CD4-positive, alpha-beta memory T cell (primary cell): ENCODE data around the gene STK32C. TPM values are rescaled to one million over a fixed set of nuclear protein-coding genes. Genes with fewer than 3 reads are reported as not detected.

Experiments
- CTCF ChIA-PET: fragments of 350-600 bp; sonication (Branson Sonifier 250); formaldehyde crosslinking; loops from one replicate; lab custom pipeline; 2021; ENCODE audit warnings: inconsistent platforms; ENCODE audit not compliant: partially characterized antibody; lab: Charles Lee
- POLR2A ChIA-PET: fragments of 350-600 bp; sonication (Branson Sonifier 250); formaldehyde crosslinking; loops from one replicate; lab custom pipeline; 2021; ENCODE audit not compliant: partially characterized antibody; lab: Charles Lee
- DNase-seq, 5 donors: peaks; one replicate each; pipeline versions ENCODE4 v3.0.0 to v3.0.0-alpha.2; 2020 to 2022; ENCODE audit warnings: mixed read lengths in 1 of 5
- H3K27ac ChIP-seq: one replicate; pipeline ENCODE4 v1.7.0; 2013; ENCODE audit warnings: low read depth, low read length
- H3K27me3 ChIP-seq: 2 replicates; pipeline ENCODE4 v1.7.0; 2013; ENCODE audit warnings: mild to moderate bottlenecking, low read length, moderate library complexity; ENCODE audit not compliant: insufficient read depth
- H3K36me3 ChIP-seq: 2 replicates; pipeline ENCODE4 v1.7.0; 2013; ENCODE audit warnings: mild to moderate bottlenecking, low read length, moderate library complexity; ENCODE audit not compliant: insufficient read depth
- H3K4me1 ChIP-seq: 2 replicates; pipeline ENCODE4 v1.7.0; 2013; ENCODE audit warnings: mild to moderate bottlenecking, low read length, moderate library complexity; ENCODE audit not compliant: insufficient read depth
- H3K4me3 ChIP-seq, 2 donors: one replicate each; pipeline ENCODE4 v1.7.0; 2013; ENCODE audit warnings: low read length in 2 of 2, mild to moderate bottlenecking in 1 of 2
- H3K9me3 ChIP-seq, 2 donors: one replicate each; pipeline ENCODE4 v1.7.0; 2013; ENCODE audit warnings: low read length in 2 of 2, control low read depth in 1 of 2; ENCODE audit not compliant: control insufficient read depth in 1 of 2
- H3K27ac Mint-ChIP-seq, 7 donors: one replicate each; pipeline ENCODE4 v1.8.0; 2020 to 2021; ENCODE audit warnings: mixed read lengths in 7 of 7, mild to moderate bottlenecking in 6 of 7, inconsistent platforms in 3 of 7, moderate library complexity in 3 of 7
- H3K27me3 Mint-ChIP-seq, 2 donors: one replicate each; pipeline ENCODE4 v1.8.0; 2020 to 2021; ENCODE audit warnings: mixed read lengths in 2 of 2
- H3K36me3 Mint-ChIP-seq, 2 donors: one replicate each; pipeline ENCODE4 v1.8.0; 2020 to 2021; ENCODE audit warnings: mixed read lengths in 2 of 2, inconsistent platforms in 1 of 2, mild to moderate bottlenecking in 1 of 2
- H3K4me1 Mint-ChIP-seq, 4 donors: one replicate each; pipeline ENCODE4 v1.8.0; 2020 to 2021; ENCODE audit warnings: mixed read lengths in 4 of 4, mild to moderate bottlenecking in 1 of 4
- H3K4me3 Mint-ChIP-seq, 8 donors: one replicate each; pipeline ENCODE4 v1.8.0; 2020 to 2021; ENCODE audit warnings: mixed read lengths in 8 of 8, mild to moderate bottlenecking in 7 of 8, moderate library complexity in 6 of 8, inconsistent platforms in 3 of 8
- H3K9me3 Mint-ChIP-seq, 8 donors: one replicate each; pipeline ENCODE4 v1.8.0; 2020 to 2021; ENCODE audit warnings: mixed read lengths in 8 of 8, mild to moderate bottlenecking in 5 of 8, inconsistent platforms in 3 of 8, moderate library complexity in 1 of 8
- intact Hi-C: fragments of 100-400 bp; cut with micrococcal nuclease; formaldehyde crosslinking; loops from one replicate; pipeline ENCODE4 v1.15.1; 2023
- polyA plus RNA-seq, 2 donors: library from polyadenylated mRNA; unstranded; fragments of 300-500 nt; fragmentation: Illumina TruSeq; gene quantifications; one replicate each; pipeline ENCODE4 v1.2.3, GENCODE V29; 2021
- total RNA-seq, 2 experiments: library from RNA; stranded (reverse); gene quantifications; one replicate each; pipeline ENCODE4 v1.2.3, GENCODE V29; 2021

STK32C gene
- total and polyA plus RNA-seq, 4 experiments from 2014 or later = 7.5 to 14.7 (median 10.6) TPM

GRCh38 chr10:132243141-132243540 lies 64.6 kb downstream of the STK32C start:
- ChIA-PET POLR2A (no interaction called here), CTCF (no interaction called here)
- H3K36me3 ChIP-seq = no peaks in the 10 kb centered on the region
- peaks cover 0 to 2% (median under 1%) of the 10 kb centered on the region in 4 donors for H3K4me1 Mint-ChIP-seq
- no peaks in the 10 kb centered on the region for H3K27me3 Mint-ChIP-seq
- H3K36me3 Mint-ChIP-seq = no peaks in the 10 kb centered on the region
- H3K9me3 Mint-ChIP-seq = no peaks in the 10 kb centered on the region
- no peak overlapping the region for H3K4me3 ChIP-seq
- intact Hi-C loops = no loop called here
- no peak overlapping the region for H3K27ac ChIP-seq
- no peaks in the 10 kb centered on the region for H3K9me3 ChIP-seq
- no peaks in the 10 kb centered on the region for H3K4me1 ChIP-seq
- no peak for DNase-seq
- no peaks in the 10 kb centered on the region for H3K27me3 ChIP-seq
- no peak overlapping the region for H3K4me3 Mint-ChIP-seq
- no peak overlapping the region for H3K27ac Mint-ChIP-seq

GRCh38 chr10:132242103-132242840 lies 65.5 kb downstream of the STK32C start:
- POLR2A ChIA-PET = no interaction called here
- Histone ChIP-seq H3K4me1 (no peaks in the 10 kb centered on the region), H3K4me3 (no peak overlapping the region), H3K36me3 (no peaks in the 10 kb centered on the region), H3K27me3 (no peaks in the 10 kb centered on the region), H3K9me3 (no peaks in the 10 kb centered on the region), H3K27ac (no peak overlapping the region)
- Mint-ChIP-seq H3K36me3 (no peaks in the 10 kb centered on the region), H3K4me3 (no peak overlapping the region), H3K27ac (no peak overlapping the region), H3K4me1 (peaks cover 0 to 2% (median under 1%) of the 10 kb centered on the region in 4 donors), H3K27me3 (no peaks in the 10 kb centered on the region), H3K9me3 (no peaks in the 10 kb centered on the region)
- CTCF ChIA-PET = no interaction called here
- no peak for DNase-seq
- intact Hi-C loops = no loop called here

- Histone ChIP-seq H3K27ac (no peak overlapping the region), H3K4me1 (no peaks in the 10 kb centered on the region), H3K27me3 (no peaks in the 10 kb centered on the region), H3K9me3 (no peaks in the 10 kb centered on the region), H3K4me3 (no peak overlapping the region), H3K36me3 (no peaks in the 10 kb centered on the region)
- POLR2A ChIA-PET = no interaction called here
- Mint-ChIP-seq H3K4me1 (peaks cover 0 to 2% (median under 1%) of the 10 kb centered on the region in 4 donors), H3K9me3 (no peaks in the 10 kb centered on the region), H3K4me3 (no peak overlapping the region), H3K27me3 (no peaks in the 10 kb centered on the region), H3K36me3 (no peaks in the 10 kb centered on the region), H3K27ac (no peak overlapping the region)
- CTCF ChIA-PET = no interaction called here
- DNase-seq = no peak
- intact Hi-C loops = no loop called here
These were observed 66.3 kb downstream of the STK32C start for GRCh38 chr10:132241496-132241895.

- DNase-seq = no peak
- Mint-ChIP-seq H3K27me3 (no peaks in the 10 kb centered on the region), H3K9me3 (no peaks in the 10 kb centered on the region), H3K36me3 (no peaks in the 10 kb centered on the region), H3K27ac (no peak overlapping the region), H3K4me1 (peaks cover 0 to 2% (median under 1%) of the 10 kb centered on the region in 4 donors), H3K4me3 (no peak overlapping the region)
- ChIA-PET POLR2A (no interaction called here), CTCF (no interaction called here)
- H3K4me1 ChIP-seq = no peaks in the 10 kb centered on the region
- H3K27ac ChIP-seq = no peak overlapping the region
- no peaks in the 10 kb centered on the region for H3K9me3 ChIP-seq
- intact Hi-C loops = no loop called here
- no peaks in the 10 kb centered on the region for H3K36me3 ChIP-seq
- H3K27me3 ChIP-seq = no peaks in the 10 kb centered on the region
- H3K4me3 ChIP-seq = no peak overlapping the region
These were observed 66.7 kb downstream of the STK32C start for GRCh38 chr10:132241086-132241485.

GRCh38 chr10:132240581-132240980 lies 67.2 kb downstream of the STK32C start:
- Mint-ChIP-seq H3K27ac (no peak overlapping the region), H3K27me3 (no peaks in the 10 kb centered on the region), H3K4me1 (peaks cover 0 to 2% (median under 1%) of the 10 kb centered on the region in 4 donors), H3K9me3 (no peaks in the 10 kb centered on the region), H3K36me3 (no peaks in the 10 kb centered on the region), H3K4me3 (no peak overlapping the region)
- H3K36me3 ChIP-seq = no peaks in the 10 kb centered on the region
- no peak overlapping the region for H3K27ac ChIP-seq
- ChIA-PET POLR2A (no interaction called here), CTCF (no interaction called here)
- DNase-seq = no peak
- no peaks in the 10 kb centered on the region for H3K27me3 ChIP-seq
- H3K4me1 ChIP-seq = no peaks in the 10 kb centered on the region
- H3K9me3 ChIP-seq = no peaks in the 10 kb centered on the region
- intact Hi-C loops = no loop called here
- no peak overlapping the region for H3K4me3 ChIP-seq

GRCh38 chr10:132240156-132240555 lies 67.6 kb downstream of the STK32C start:
- CTCF ChIA-PET = no interaction called here
- no peak for DNase-seq
- Mint-ChIP-seq H3K27me3 (no peaks in the 10 kb centered on the region), H3K4me1 (peaks cover 0 to 2% (median under 1%) of the 10 kb centered on the region in 4 donors), H3K4me3 (no peak overlapping the region), H3K9me3 (no peaks in the 10 kb centered on the region), H3K36me3 (no peaks in the 10 kb centered on the region), H3K27ac (no peak overlapping the region)
- POLR2A ChIA-PET = no interaction called here
- no peak overlapping the region for H3K27ac ChIP-seq
- no peaks in the 10 kb centered on the region for H3K9me3 ChIP-seq
- H3K27me3 ChIP-seq = no peaks in the 10 kb centered on the region
- intact Hi-C loops = no loop called here
- no peak overlapping the region for H3K4me3 ChIP-seq
- no peaks in the 10 kb centered on the region for H3K36me3 ChIP-seq
- no peaks in the 10 kb centered on the region for H3K4me1 ChIP-seq

GRCh38 chr10:132239126-132240031 lies 68.4 kb downstream of the STK32C start:
- CTCF ChIA-PET = no interaction called here
- Histone ChIP-seq H3K4me1 (no peaks in the 10 kb centered on the region), H3K36me3 (no peaks in the 10 kb centered on the region), H3K27ac (no peak overlapping the region), H3K4me3 (no peak overlapping the region), H3K9me3 (no peaks in the 10 kb centered on the region), H3K27me3 (no peaks in the 10 kb centered on the region)
- Mint-ChIP-seq H3K27me3 (no peaks in the 10 kb centered on the region), H3K27ac (no peak overlapping the region), H3K9me3 (no peaks in the 10 kb centered on the region), H3K4me3 (no peak overlapping the region), H3K4me1 (peaks cover 0 to 2% (median under 1%) of the 10 kb centered on the region in 4 donors), H3K36me3 (no peaks in the 10 kb centered on the region)
- peak in 1 of 5 donors; percentile 3 for DNase-seq
- POLR2A ChIA-PET = no interaction called here
- intact Hi-C loops = no loop called here
